Lower leg skin (tissue), 4 donors: Measurements from ENCODE around the gene DLX2. TPM values are rescaled to one million over a fixed set of nuclear protein-coding genes. Genes with fewer than 3 reads are reported as not detected.

Experiments used
- DNase-seq, 2 donors: peaks; one replicate each; pipeline ENCODE4 v3.0.0-alpha.2; 2019; ENCODE audit warnings: low spot score in 2 of 2
- H3K4me3 ChIP-seq: fragments of 200-600 bp; sonication (generic); 2 replicates; pipeline ENCODE4 v1.5.1; 2017; ENCODE audit warnings: mild to moderate bottlenecking, low read depth; ENCODE audit not compliant: poor library complexity, severe bottlenecking
- POLR2A ChIP-seq, 2 donors: fragments of 450-650 bp; IDR thresholded peaks; one replicate each; pipeline ENCODE4 v1.6.1; 2016 to 2017; ENCODE audit warnings: antibody characterized with exemption in 2 of 2, mild to moderate bottlenecking in 1 of 2, moderate library complexity in 1 of 2
- WGBS, 2 donors: methylation state at CpG; one replicate each; pipeline ENCODE4 v1.1.5; 2018; 5-methylcytosine and 5-hydroxymethylcytosine counted together
- intact Hi-C: fragments of 100-400 bp; cut with DNase I; formaldehyde crosslinking; loops from one replicate; pipeline ENCODE4 v1.15.0; 2023; ENCODE audit warnings: low total_unique reads
- total RNA-seq, 4 donors: library from RNA; depleted of rRNA; stranded (reverse); fragments of >200 nt; gene quantifications; one replicate each; pipeline ENCODE4 v1.1.0, GENCODE V29; 2016
- TF ChIP-seq, protein P1 (sequence below), 3 donors: fragments of 450-650 bp; IDR thresholded peaks; one replicate each; pipeline ENCODE4 v1.5.1; 2016; ENCODE audit warnings: antibody characterized with exemption in 3 of 3, mild to moderate bottlenecking in 3 of 3, moderate library complexity in 2 of 3

Gene DLX2
- total RNA-seq, 4 donors from 2014 or later: 0.17 to 0.42 (median 0.19) TPM; not detected in 1

DNA sequence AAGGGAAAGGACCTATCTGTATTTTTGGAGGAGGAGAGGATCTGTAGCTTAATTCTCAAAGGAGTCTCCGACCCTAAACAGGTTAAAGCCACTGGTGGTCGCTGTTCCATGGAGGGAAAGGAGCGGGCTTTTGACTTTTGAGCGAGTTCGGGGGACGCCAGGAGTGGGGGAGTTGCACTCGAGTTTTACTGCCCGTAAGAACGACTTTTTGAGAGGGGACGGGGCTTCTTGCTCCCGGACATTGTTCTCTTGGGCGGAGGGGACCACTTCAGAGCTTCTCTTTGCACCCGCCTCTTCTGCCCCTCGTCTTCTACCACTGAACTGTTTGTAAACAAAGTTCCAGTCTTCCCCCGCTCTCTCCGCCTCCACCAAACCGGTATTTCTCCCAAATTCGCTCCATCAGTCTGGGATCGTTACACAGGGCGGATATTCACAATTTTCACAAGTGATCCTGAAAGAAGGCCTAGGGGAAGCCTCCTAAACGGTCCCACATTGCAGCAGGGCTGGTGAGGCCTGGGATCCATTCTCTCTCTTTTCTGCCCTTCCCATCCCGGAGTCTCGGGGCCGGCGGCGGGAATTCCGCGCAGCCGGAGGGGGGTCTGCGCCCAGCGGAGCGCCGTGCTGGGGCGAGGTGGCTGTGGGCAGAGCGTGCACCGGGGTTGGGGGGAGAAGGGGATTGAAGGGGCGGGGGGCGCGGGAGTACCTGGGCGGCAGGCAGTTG is 6.6 kb downstream of the DLX2 start:
- intact Hi-C loops: no loop called here
- 3 to 6% methylated on average over 24 to 38 of the region's 40 CpGs for WGBS, 2 donors
- H3K4me3 ChIP-seq: no peak overlapping the region
- peak in 1 of 2 donors; percentile 82 for DNase-seq
- TF ChIP-seq, protein P1, sequence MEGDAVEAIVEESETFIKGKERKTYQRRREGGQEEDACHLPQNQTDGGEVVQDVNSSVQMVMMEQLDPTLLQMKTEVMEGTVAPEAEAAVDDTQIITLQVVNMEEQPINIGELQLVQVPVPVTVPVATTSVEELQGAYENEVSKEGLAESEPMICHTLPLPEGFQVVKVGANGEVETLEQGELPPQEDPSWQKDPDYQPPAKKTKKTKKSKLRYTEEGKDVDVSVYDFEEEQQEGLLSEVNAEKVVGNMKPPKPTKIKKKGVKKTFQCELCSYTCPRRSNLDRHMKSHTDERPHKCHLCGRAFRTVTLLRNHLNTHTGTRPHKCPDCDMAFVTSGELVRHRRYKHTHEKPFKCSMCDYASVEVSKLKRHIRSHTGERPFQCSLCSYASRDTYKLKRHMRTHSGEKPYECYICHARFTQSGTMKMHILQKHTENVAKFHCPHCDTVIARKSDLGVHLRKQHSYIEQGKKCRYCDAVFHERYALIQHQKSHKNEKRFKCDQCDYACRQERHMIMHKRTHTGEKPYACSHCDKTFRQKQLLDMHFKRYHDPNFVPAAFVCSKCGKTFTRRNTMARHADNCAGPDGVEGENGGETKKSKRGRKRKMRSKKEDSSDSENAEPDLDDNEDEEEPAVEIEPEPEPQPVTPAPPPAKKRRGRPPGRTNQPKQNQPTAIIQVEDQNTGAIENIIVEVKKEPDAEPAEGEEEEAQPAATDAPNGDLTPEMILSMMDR (IDR thresholded peaks at IDR 0.05): no peak
- no peak for TF ChIP-seq POLR2A (IDR thresholded peaks at IDR 0.05)

DNA sequence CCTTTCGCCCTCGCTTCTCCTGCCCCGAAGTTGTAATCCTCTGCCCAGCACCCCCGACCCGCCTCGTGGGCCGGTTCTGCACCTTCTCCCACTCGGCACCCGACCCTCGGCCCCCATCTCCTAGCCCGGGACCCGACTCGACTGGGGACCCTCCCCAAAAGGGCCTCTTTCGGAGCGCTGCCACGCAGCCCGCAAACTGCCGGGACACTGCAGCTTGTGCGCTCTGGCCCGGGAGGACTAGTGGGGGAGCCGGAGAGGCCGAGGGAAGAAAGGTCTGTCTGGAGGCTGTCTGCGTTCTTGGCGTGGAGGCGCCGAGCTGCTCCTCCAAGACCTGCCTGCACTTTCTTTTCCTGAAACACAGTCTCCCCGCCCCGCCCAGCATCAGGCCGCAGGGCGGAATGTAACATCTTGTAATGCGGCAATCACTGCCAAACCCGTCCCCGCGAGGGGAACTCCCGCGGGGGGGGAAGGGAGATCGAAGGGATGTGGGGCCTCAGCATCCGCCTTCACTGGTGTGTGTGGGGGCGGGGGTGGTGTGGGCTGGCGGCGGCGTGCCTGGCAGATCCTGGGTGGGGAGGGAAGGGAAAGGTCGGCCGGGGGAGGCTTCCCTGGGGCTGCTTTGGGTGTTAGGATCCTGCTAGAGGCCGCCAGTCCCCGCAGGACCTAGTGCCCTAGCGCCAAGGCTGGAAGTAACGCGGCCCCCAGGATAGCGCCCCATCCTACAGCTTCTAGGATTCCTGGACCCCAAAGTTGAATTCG is 7.4 kb downstream of the DLX2 start:
- DNase-seq: peak; percentile 73 to 92
- 1 to 2% methylated on average over 40 to 51 of the region's 51 CpGs for WGBS, 2 donors
- TF ChIP-seq POLR2A (IDR thresholded peaks at IDR 0.05): no peak
- peak overlapping the region; percentile 37 for H3K4me3 ChIP-seq
- intact Hi-C loops: no loop called here

DNA sequence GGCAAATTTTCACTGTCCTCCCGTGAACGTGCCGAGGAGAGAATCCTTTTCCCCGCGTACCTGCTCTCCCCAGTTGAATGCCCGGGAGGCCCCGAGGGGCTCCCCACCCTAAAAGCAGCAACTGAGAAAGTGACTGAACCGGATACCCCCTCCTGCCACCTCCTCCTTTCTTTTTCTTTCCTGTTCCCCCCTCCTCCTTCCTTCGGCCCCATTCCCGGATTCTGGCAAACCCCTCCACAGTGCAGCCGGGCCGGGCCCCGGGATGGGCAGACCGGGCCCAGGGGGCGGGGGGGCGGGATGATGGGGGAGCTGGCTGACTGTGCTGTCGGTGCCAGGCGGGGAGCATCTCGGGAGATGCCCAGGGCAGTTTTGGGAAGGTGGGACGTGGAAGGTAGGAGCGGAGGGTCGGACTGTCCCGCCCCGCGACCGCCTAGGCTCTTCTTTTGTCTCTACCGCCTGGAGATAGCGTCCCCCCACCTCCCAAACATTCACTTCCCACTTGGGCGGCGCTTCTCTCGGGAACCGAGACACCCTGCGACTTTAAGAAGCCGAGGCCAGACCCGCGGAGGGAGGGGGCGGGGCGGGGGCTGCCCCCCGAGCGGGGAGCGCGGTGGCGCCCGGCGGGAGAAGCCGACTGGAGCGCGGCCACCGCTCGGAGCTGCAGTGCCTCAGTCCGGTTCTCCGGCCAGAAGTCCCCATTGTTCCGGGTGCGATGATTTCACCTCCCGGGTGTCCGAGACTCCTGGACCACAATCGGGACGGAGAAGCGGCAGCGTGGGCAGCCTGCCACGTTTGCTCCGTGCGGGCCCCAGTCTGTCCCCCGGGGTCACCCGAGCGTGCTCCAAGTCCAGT is 8.2 kb downstream of the DLX2 start:
- peak in 1 of 2 donors; percentile 86 for DNase-seq
- H3K4me3 ChIP-seq: peak overlapping the region; percentile 37
- WGBS, 2 donors: 2 to 3% methylated on average over 61 to 63 of the region's 66 CpGs
- no peak for TF ChIP-seq POLR2A (IDR thresholded peaks at IDR 0.05)
- TF ChIP-seq, protein P1 (IDR thresholded peaks at IDR 0.05): no peak
- intact Hi-C loops: no loop called here

DNA sequence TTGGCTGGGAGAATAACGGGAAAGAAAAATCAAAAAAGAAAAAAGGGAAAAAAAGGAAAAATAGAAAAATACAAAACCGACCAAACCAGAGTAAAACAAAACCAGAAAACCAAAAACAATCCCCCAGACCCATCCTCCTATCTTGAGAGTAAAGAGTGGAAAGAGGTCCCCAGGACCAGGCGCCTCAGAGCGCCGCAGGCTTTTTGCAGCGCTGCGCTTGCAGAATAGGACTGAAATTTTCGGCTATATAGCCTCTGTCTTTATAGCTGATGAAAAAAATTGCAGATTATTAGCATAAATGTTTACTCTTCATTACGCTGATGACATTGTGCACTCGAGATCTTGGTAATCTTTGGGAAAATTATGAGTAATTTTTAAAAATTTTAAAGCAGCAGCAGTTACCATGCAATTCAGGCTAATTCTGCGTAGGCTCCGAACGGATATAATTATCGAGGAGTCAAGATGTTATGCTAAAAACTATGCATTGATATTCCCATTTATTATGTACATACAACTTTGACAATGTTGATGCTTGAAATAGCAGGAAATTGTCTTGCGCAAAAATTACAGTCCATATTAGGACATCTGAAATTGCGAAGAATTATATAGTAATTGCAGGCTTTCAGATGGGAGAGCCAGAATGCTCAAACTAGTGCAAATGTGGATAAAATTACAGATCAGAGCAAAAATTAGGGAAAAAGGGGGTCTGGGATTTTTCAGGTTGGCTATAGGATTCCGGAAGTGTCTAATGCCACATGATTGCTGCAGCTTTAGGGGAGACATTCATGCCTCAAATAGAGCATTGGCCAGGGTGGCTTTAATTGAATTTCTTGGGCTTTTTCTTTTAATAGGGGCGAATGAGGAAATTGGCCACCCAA is 9.0 kb downstream of the DLX2 start:
- 23% methylated on average over 18 of the region's 18 CpGs for WGBS, 2 donors
- peak in 1 of 2 donors; percentile 20 for DNase-seq
- no peak for TF ChIP-seq POLR2A (IDR thresholded peaks at IDR 0.05)
- TF ChIP-seq, protein P1 (IDR thresholded peaks at IDR 0.05): no peak
- intact Hi-C loops: no loop called here
- no peak overlapping the region for H3K4me3 ChIP-seq

DNA sequence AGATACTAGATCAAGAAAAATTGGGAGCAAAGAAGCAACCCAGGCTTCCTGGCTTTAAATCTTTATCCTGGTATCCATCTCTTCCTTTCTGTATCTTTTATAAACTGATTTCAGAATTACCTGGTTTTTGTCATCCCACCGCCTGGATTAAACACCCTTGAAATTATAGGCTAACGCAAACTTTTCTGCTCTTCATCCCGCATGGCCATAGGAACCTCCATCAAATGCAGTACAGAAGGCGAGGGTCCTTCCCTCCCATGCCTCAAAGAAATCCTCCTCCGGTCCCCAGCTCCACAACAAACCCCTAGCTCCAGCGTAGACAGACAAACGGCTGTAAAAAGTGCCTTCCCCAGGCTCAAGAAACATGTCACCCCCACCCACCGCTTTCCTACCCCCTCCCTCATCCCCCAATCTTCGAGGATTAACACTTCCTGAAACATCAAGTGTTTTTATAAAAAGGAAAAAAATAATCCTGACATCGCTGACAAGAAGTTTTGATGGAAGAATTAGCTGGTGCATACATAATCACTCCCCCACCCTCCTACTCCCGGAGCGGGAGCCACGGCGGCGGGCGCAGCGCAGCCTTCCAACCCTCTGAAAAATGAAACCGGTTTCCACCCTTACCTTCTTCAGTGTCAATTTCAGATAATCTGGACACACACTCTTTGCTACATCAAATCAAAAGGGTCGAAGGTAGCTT is 9.8 kb downstream of the DLX2 start:
- peak in 1 of 2 donors; percentile 65 for DNase-seq
- 22 to 30% methylated on average over 19 of the region's 19 CpGs for WGBS, 2 donors
- intact Hi-C loops: no loop called here
- TF ChIP-seq POLR2A (IDR thresholded peaks at IDR 0.05): no peak
- TF ChIP-seq, protein P1 (IDR thresholded peaks at IDR 0.05): no peak
- no peak overlapping the region for H3K4me3 ChIP-seq
